Ishikawa (cell line): ENCODE measurements around the gene NPC2.

Experiments used
- CEBPB ChIP-seq: IDR thresholded peaks from 2 replicates; pipeline ENCODE4 v1.6.1; 2012
- CREB1 ChIP-seq: IDR thresholded peaks from 2 replicates; pipeline ENCODE4 v1.6.1; 2012; ENCODE audit warnings: low read depth
- EGR1 ChIP-seq: IDR thresholded peaks from 2 replicates; pipeline ENCODE4 v1.6.1; 2012
- EP300 ChIP-seq: IDR thresholded peaks from 2 replicates; pipeline ENCODE4 v1.6.1; 2012; ENCODE audit warnings: borderline replicate concordance
- FOXM1 ChIP-seq: IDR thresholded peaks from 2 replicates; pipeline ENCODE4 v1.6.1; 2012; ENCODE audit warnings: low read depth, borderline replicate concordance
- NFIC ChIP-seq: IDR thresholded peaks from 2 replicates; pipeline ENCODE4 v1.6.1; 2012
- RAD21 ChIP-seq: IDR thresholded peaks from 2 replicates; pipeline ENCODE4 v1.6.1; 2012; ENCODE audit warnings: low read depth
- TAF1 ChIP-seq: IDR thresholded peaks from 2 replicates; pipeline ENCODE4 v1.6.1; 2012; ENCODE audit warnings: low read depth, mild to moderate bottlenecking
- TEAD4 ChIP-seq: IDR thresholded peaks from 2 replicates; pipeline ENCODE4 v1.6.1; 2012
- YY1 ChIP-seq: IDR thresholded peaks from 2 replicates; pipeline ENCODE4 v1.6.1; 2012; ENCODE audit warnings: low read depth
- ZBTB7A ChIP-seq: IDR thresholded peaks from 2 replicates; pipeline ENCODE4 v1.6.1; 2012; ENCODE audit warnings: low read depth
- TF ChIP-seq, protein P1 (sequence below): IDR thresholded peaks from 2 replicates; pipeline ENCODE4 v1.6.1; 2012
- TF ChIP-seq, protein P2 (sequence below): IDR thresholded peaks from 2 replicates; pipeline ENCODE4 v1.6.1; 2012; ENCODE audit warnings: low read depth, mild to moderate bottlenecking
- TF ChIP-seq, protein P3 (sequence below): IDR thresholded peaks from 2 replicates; pipeline ENCODE4 v1.6.1; 2012

DNA sequence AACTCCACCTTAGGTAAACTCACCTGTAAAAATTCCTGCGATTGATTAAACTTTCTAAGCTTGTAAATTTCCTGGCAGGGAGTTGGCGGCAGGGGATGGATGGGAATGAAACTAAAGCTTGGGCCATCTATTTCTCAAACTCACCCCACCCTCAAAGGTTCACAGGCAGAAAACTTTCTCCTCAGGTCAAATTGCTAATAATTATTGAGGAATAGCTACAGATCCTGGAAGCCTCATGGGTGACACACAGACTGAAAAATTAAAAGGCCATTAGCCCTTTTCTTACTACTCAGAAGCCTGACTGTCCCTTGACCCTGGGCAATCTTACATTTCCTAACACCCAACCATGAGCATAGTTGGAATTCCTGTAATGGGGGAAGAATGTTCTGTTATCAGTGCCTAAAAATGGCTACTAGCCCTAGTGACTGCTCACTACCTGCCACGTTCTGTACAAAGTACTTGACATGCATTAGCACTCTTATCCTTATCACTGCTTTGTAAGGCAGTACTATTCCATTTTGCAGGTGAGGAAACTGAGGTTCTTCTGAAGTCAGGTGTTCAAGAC lies 54.7 kb downstream of the NPC2 start:
- TF ChIP-seq, protein P1, sequence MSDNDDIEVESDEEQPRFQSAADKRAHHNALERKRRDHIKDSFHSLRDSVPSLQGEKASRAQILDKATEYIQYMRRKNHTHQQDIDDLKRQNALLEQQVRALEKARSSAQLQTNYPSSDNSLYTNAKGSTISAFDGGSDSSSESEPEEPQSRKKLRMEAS, result no peak
- TF ChIP-seq RAD21, result no peak
- TF ChIP-seq YY1, result no peak
- TF ChIP-seq EGR1, result no peak
- TF ChIP-seq, protein P2, sequence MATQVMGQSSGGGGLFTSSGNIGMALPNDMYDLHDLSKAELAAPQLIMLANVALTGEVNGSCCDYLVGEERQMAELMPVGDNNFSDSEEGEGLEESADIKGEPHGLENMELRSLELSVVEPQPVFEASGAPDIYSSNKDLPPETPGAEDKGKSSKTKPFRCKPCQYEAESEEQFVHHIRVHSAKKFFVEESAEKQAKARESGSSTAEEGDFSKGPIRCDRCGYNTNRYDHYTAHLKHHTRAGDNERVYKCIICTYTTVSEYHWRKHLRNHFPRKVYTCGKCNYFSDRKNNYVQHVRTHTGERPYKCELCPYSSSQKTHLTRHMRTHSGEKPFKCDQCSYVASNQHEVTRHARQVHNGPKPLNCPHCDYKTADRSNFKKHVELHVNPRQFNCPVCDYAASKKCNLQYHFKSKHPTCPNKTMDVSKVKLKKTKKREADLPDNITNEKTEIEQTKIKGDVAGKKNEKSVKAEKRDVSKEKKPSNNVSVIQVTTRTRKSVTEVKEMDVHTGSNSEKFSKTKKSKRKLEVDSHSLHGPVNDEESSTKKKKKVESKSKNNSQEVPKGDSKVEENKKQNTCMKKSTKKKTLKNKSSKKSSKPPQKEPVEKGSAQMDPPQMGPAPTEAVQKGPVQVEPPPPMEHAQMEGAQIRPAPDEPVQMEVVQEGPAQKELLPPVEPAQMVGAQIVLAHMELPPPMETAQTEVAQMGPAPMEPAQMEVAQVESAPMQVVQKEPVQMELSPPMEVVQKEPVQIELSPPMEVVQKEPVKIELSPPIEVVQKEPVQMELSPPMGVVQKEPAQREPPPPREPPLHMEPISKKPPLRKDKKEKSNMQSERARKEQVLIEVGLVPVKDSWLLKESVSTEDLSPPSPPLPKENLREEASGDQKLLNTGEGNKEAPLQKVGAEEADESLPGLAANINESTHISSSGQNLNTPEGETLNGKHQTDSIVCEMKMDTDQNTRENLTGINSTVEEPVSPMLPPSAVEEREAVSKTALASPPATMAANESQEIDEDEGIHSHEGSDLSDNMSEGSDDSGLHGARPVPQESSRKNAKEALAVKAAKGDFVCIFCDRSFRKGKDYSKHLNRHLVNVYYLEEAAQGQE, result no peak
- TF ChIP-seq EP300, result no peak
- TF ChIP-seq CEBPB, result no peak
- TF ChIP-seq, protein P3, sequence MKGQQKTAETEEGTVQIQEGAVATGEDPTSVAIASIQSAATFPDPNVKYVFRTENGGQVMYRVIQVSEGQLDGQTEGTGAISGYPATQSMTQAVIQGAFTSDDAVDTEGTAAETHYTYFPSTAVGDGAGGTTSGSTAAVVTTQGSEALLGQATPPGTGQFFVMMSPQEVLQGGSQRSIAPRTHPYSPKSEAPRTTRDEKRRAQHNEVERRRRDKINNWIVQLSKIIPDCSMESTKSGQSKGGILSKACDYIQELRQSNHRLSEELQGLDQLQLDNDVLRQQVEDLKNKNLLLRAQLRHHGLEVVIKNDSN, result no peak
- no peak for TF ChIP-seq TAF1
- no peak for TF ChIP-seq FOXM1
- no peak for TF ChIP-seq ZBTB7A
- TF ChIP-seq CREB1, result no peak
- no peak for TF ChIP-seq NFIC
- no peak for TF ChIP-seq TEAD4
